Keratinocyte (primary cell): Measurements from ENCODE around the gene STEAP2.

Experiments
- CTCF ChIP-seq, 3 experiments: IDR thresholded peaks in 1 of 3; conservative IDR thresholded peaks in 1 of 3; optimal IDR thresholded peaks in 1 of 3; 2 replicates in 2 of 3; 3 replicates in 1 of 3; pipeline versions ENCODE3 to v1.5.1; 2011; ENCODE audit warnings: low read length in 3 of 3, mild to moderate bottlenecking in 3 of 3, moderate library complexity in 2 of 3, control low read depth in 1 of 3, inconsistent platforms in 1 of 3; ENCODE audit not compliant: insufficient read depth in 2 of 3; ENCODE audit errors: extremely low read depth in 1 of 3
- EZH2 ChIP-seq: IDR thresholded peaks from one replicate; pipeline ENCODE4 v1.6.1; 2012; ENCODE audit warnings: inconsistent platforms, mild to moderate bottlenecking, low read length, moderate library complexity

GRCh38 chr7:90276033-90276728 is 64.6 kb downstream of the STEAP2 start:
- no peak for TF ChIP-seq CTCF (optimal IDR thresholded peaks at IDR 0.05 in 1 of 3, IDR thresholded peaks at IDR 0.05 in 1 of 3, conservative IDR thresholded peaks at IDR 0.05 in 1 of 3; ENCODE audit: extremely low read depth in 1 of 3, insufficient read depth in 2 of 3, low read length in 3 of 3)
- no peak for TF ChIP-seq EZH2
